ENCODE measurements around the gene AGXT. TPM values are rescaled to one million over a fixed set of nuclear protein-coding genes. Genes with fewer than 3 reads are reported as not detected.
A peak's percentile ranks its signal among the peaks of the same experiment; 100 is the strongest.
"Not testable (repeated sequence)": the region's sequence is repeated elsewhere in the genome, so short reads cannot be mapped to it uniquely, and the experiment has no call there.

The AGXT gene
- total RNA-seq, 1 experiment from 2014 or later: 0.36 TPM

GRCh38 chr2:240839152-240840143, 29.2 kb upstream of the AGXT start:
- 0 out of 2 replicates have a peak, but pooled peaks cover 2% of the 10 kb centered on the region for H3K27me3 ChIP-seq (ENCODE audit: control insufficient read depth, insufficient read depth, low read length)
- intact Hi-C loops (cut with micrococcal nuclease; ENCODE audit: unreplicated experiment): no loop called here
- ChIA-PET CTCF (interaction anchor here (0.6 to 1.4 kb wide), 10 partner anchors 10 to 326 kb away, joined by 3 to 8 read pairs (median 4); no protein-coding TSS in a partner anchor), POLR2A (interaction anchor here (0.6 kb wide), 1 partner anchor 40 kb away, joined by 6 read pairs; no protein-coding TSS in a partner anchor)
- no peaks in the 10 kb centered on the region for H3K36me3 ChIP-seq (ENCODE audit: control insufficient read depth, insufficient read depth, low read length)
- ATAC-seq: 0 out of 2 replicates have a peak, but pooled peaks have one; percentile 15
- H3K4me1 ChIP-seq (ENCODE audit: control insufficient read depth, insufficient read depth, low read length): no peaks in the 10 kb centered on the region
- no peaks in the 10 kb centered on the region for H3K9me3 ChIP-seq (ENCODE audit: control insufficient read depth, insufficient read depth, low read depth, low read length)
- BruUV-seq (replicated peaks): no TSS peak
- in situ Hi-C loops (cut with HindIII; ENCODE audit: low pct_unique_long_range_greater_than_20kb, low sequenced_read_pairs): no loop called here
- H3K27ac ChIP-seq (ENCODE audit: low read length): no peak overlapping the region
- no peak for DNase-seq (ENCODE audit: low read depth, low spot score)
- TF ChIP-seq POLR2AphosphoS5 (IDR thresholded peaks at IDR 0.05; ENCODE audit: low read depth, low read length) (no peak), TCF7L2 (IDR thresholded peaks at IDR 0.05; ENCODE audit: low read depth, low read length) (no peak), SIN3A (IDR thresholded peaks at IDR 0.05; ENCODE audit: borderline replicate concordance, insufficient read depth, low read depth, low read length) (no peak), CTCF (IDR thresholded peaks at IDR 0.05) (no peak)
- TF ChIP-seq, protein P1, sequence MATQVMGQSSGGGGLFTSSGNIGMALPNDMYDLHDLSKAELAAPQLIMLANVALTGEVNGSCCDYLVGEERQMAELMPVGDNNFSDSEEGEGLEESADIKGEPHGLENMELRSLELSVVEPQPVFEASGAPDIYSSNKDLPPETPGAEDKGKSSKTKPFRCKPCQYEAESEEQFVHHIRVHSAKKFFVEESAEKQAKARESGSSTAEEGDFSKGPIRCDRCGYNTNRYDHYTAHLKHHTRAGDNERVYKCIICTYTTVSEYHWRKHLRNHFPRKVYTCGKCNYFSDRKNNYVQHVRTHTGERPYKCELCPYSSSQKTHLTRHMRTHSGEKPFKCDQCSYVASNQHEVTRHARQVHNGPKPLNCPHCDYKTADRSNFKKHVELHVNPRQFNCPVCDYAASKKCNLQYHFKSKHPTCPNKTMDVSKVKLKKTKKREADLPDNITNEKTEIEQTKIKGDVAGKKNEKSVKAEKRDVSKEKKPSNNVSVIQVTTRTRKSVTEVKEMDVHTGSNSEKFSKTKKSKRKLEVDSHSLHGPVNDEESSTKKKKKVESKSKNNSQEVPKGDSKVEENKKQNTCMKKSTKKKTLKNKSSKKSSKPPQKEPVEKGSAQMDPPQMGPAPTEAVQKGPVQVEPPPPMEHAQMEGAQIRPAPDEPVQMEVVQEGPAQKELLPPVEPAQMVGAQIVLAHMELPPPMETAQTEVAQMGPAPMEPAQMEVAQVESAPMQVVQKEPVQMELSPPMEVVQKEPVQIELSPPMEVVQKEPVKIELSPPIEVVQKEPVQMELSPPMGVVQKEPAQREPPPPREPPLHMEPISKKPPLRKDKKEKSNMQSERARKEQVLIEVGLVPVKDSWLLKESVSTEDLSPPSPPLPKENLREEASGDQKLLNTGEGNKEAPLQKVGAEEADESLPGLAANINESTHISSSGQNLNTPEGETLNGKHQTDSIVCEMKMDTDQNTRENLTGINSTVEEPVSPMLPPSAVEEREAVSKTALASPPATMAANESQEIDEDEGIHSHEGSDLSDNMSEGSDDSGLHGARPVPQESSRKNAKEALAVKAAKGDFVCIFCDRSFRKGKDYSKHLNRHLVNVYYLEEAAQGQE (IDR thresholded peaks at IDR 0.05; ENCODE audit: insufficient read depth in 1 of 2, low read depth in 2 of 2, low read length in 1 of 2): no peak
- no peak overlapping the region for H3K4me3 ChIP-seq (ENCODE audit: low read depth in 2 of 2, low read length in 2 of 2)

- in situ Hi-C loops (cut with HindIII; ENCODE audit: low pct_unique_long_range_greater_than_20kb, low sequenced_read_pairs): no loop called here
- TF ChIP-seq, protein P1 (IDR thresholded peaks at IDR 0.05; ENCODE audit: insufficient read depth in 1 of 2, low read depth in 2 of 2, low read length in 1 of 2): peak; percentile 86 to 94
- no peak for TF ChIP-seq TCF7L2 (IDR thresholded peaks at IDR 0.05; ENCODE audit: low read depth, low read length)
- TF ChIP-seq CTCF (IDR thresholded peaks at IDR 0.05): peak; percentile 87
- H3K4me1 ChIP-seq (ENCODE audit: control insufficient read depth, insufficient read depth, low read length): no peaks in the 10 kb centered on the region
- intact Hi-C loops (cut with micrococcal nuclease; ENCODE audit: unreplicated experiment): no loop called here
- H3K4me3 ChIP-seq (ENCODE audit: low read depth in 2 of 2, low read length in 2 of 2): no peak overlapping the region
- H3K36me3 ChIP-seq (ENCODE audit: control insufficient read depth, insufficient read depth, low read length): no peaks in the 10 kb centered on the region
- DNase-seq (ENCODE audit: low read depth, low spot score) (peak; percentile 25), ATAC-seq (peak; percentile 91)
- BruUV-seq (replicated peaks): no TSS peak
- POLR2A ChIA-PET: no interaction called here
- H3K9me3 ChIP-seq (ENCODE audit: control insufficient read depth, insufficient read depth, low read depth, low read length): no peaks in the 10 kb centered on the region
- CTCF ChIA-PET: interaction anchor here (0.6 to 1.4 kb wide), 17 partner anchors 9 to 420 kb away, joined by 3 to 9 read pairs (median 3); no protein-coding TSS in a partner anchor
- 0 out of 2 replicates have a peak, but pooled peaks cover 2% of the 10 kb centered on the region for H3K27me3 ChIP-seq (ENCODE audit: control insufficient read depth, insufficient read depth, low read length)
- H3K27ac ChIP-seq (ENCODE audit: low read length): no peak overlapping the region
Measured at GRCh38 chr2:240840435-240841060, 28.1 kb upstream of the AGXT start.

- H3K36me3 ChIP-seq (ENCODE audit: control insufficient read depth, insufficient read depth, low read length); CTCF ChIA-PET; in situ Hi-C loops (cut with HindIII; ENCODE audit: low pct_unique_long_range_greater_than_20kb, low sequenced_read_pairs); H3K9me3 ChIP-seq (ENCODE audit: control insufficient read depth, insufficient read depth, low read depth, low read length); H3K4me3 ChIP-seq (ENCODE audit: low read depth in 2 of 2, low read length in 2 of 2); intact Hi-C loops (cut with micrococcal nuclease; ENCODE audit: unreplicated experiment); BruUV-seq (replicated peaks); POLR2A ChIA-PET; ATAC-seq; DNase-seq (ENCODE audit: low read depth, low spot score); H3K27me3 ChIP-seq (ENCODE audit: control insufficient read depth, insufficient read depth, low read length); H3K4me1 ChIP-seq (ENCODE audit: control insufficient read depth, insufficient read depth, low read length); H3K27ac ChIP-seq (ENCODE audit: low read length): not testable (repeated sequence)
Measured at GRCh38 chr2:240846309-240846708, 22.3 kb upstream of the AGXT start.
